NCI-H128 (cell line): ENCODE data around the gene VAMP3.
"Not testable (repeated sequence)": the region's sequence is repeated elsewhere in the genome, so short reads cannot be mapped to it uniquely, and the experiment has no call there.

ENCODE experiments used
- DNase-seq: peaks from one replicate; lab custom pipeline; 2025; ENCODE audit not compliant: unreplicated experiment; lab: John Stamatoyannopoulos, UW

Gene VAMP3

GRCh38 chr1:7767176-7767575 lies 3.9 kb upstream of the VAMP3 start:
- no peak for DNase-seq

DNA sequence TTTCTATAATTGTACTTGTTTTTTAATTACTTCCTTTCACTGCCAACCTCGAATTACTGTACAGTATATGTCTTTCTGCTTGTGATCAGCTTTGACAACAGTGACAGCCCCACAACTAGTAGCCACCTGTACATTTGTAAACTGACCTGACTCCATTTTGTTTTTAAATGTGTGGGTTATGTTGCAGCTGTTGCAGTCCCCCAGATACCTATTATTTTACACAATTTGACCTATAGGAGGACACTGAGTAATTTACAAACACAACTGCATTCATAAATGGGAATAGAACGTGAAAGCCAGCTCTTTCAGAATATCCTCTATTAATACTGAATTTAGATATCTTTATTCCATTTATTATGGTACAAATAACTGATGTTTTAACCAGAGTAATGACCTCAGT lies 2.5 kb upstream of the VAMP3 start:
- DNase-seq = no peak

GRCh38 chr1:7769673-7770412 lies 1.3 kb upstream of the VAMP3 start:
- DNase-seq = no peak

DNA sequence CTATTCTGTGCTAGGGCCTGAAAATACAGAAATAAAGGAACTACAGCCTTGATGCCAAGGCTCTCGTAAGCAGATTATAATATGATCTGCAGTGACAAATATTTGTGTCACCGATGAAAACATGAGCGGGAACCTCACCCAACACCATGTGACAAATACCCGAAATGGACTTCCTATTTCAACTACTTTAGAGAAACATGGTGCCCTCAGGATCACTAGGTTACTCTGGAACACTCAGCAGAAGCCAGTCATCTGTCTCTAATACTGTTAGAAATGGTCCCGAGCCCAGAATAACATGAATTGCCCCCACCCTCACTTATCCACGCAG lies 463 bp upstream of the VAMP3 start:
- DNase-seq = no peak

DNA sequence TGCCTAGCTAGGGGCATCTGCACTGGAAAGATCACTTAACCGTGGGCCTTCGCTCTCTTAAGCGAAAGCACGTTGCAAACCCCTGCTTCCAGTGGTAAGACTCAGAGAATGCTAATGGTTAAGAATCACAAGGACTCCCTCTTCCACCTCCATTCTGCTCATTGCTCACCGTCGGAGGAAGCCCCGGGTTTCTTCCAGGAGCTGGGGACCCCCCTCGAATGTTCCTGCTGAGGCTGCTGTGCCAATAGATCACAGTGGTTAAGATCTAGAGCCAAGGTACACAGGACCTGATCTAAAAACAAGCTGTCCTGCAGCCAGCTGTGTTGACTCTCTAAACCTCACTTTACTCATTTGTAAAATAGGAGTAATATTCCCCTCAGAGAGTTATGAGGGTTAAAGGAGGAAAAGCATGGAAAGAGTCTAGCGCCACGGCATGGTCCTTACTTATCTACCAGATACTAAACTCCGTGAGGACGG lies 765 bp downstream of the VAMP3 start:
- no peak for DNase-seq

- no peak for DNase-seq
These were observed 6.5 kb downstream of the VAMP3 start for GRCh38 chr1:7777591-7777990.

DNA sequence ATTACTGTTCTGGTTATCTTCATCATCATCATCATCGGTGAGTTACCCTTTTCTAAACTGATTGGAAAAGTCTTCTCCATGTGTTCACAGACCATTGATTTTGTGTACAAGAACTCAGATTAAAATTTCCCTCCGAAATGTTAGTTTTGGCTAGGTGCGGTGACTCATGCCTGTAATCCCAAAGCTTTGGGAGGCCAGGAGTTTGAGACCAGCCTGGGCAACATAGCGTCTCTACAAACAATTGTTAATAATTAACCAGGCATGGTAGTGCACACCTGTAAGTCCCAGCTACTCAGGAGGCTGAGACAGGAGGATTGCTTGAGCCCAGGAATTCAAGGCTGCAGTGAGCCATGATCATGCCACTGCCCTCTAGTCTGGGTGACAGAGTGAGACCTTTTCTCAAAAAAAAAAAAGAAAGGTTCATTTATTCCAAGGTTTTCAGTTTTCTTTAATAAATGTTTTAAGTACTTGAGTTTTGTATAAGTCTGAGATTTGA lies 7.1 kb downstream of the VAMP3 start:
- DNase-seq = no peak

GRCh38 chr1:7780976-7781375 lies 9.9 kb downstream of the VAMP3 start:
- DNase-seq = no peak

GRCh38 chr1:7781501-7781900 lies 10.4 kb downstream of the VAMP3 start:
- DNase-seq = no peak

DNA sequence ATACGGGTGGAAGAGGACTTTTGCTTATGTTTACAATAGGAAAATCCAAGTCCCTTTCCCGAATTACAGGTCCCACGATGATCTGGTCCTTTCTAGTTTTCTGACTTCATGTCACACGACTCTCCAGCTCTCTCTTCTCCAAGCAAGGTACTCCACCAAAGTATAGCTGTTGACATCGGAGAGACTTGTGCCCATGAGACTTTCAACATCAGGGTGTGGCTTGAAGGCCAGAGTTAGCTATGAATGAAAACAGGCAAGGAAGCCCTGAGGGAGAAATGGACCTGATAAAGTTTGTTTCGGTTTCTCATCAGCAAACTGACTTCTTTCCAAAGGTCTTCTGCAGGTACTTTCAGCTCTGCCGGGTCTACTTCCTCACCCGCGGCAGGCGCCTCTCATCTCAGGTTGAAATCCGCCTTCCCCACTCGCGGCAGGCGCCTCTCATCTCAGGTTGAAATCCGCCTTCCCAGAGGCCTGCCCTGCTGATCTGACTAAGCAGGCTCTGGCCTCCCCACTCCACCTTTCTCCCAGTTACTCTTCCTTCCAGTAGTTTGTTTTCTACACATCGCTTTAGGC lies 10.9 kb downstream of the VAMP3 start:
- DNase-seq = no peak

- no peak for DNase-seq
These were observed 12.1 kb downstream of the VAMP3 start for GRCh38 chr1:7783178-7783711.

DNA sequence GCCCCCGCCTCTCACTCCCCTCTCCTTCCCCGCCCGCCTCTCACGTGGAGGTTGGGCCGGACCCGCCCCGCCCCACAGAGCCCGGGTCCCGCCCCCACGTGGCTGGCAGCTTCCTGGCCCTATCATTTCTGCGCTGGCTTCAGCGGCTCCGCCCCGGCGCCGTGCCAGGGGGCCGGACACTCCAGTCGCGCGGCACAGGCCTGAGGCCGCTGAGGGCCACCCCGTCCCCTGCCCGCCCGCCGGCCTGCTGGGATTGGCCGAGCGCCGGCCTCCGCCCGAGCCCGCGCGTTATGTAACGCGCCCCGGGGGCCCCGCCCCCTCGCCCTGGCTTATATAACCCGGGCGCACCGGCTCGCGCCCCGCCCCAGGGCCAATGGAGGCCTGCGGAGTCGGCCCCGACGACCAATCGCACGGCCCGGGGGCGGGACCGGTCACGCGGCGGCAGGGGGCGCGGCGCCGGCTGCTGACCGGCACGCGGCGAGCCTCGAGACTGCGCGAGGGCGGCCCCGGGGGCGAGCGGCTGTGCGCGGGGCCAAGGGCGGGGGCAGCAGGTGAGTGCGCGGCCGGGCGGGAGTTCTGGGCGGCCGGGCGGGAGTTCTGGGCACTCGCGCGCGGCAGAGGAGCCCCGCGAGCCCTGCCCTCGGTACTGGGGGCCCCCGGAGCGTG lies 12.9 kb downstream of the VAMP3 start, which contains the start of gene PER3:
Gene PER3, plus strand, starts transcription at position 466 of the 666 bp plus-strand sequence. CDS start 587 bp downstream, outside the sequence.
- DNase-seq = peak; percentile 98

GRCh38 chr1:7784492-7785071 lies 13.5 kb downstream of the VAMP3 start:
- no peak for DNase-seq

GRCh38 chr1:7785108-7785507 lies 14.0 kb downstream of the VAMP3 start:
- no peak for DNase-seq

DNA sequence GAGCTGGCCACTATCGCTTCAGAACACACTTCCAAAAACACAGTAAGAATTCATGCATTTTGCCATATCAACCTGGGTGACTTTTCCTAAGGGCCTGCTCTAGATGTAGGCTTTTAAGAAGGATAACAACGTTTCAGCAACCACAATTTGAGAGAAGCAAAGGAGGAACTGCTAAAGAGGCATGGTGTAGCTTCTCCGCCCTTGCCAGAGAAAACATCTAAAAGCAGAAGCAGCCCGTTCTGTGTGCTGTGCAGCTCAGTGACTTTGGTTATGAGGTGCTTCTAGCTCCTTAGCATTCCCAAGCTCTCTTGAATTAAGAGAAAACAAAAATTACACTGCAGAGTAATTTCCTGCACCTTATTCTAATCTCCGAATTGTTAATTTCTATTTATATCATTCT lies 15.7 kb downstream of the VAMP3 start:
- no peak for DNase-seq

- DNase-seq = no peak
These were observed 18.7 kb downstream of the VAMP3 start for GRCh38 chr1:7789828-7790227.

DNA sequence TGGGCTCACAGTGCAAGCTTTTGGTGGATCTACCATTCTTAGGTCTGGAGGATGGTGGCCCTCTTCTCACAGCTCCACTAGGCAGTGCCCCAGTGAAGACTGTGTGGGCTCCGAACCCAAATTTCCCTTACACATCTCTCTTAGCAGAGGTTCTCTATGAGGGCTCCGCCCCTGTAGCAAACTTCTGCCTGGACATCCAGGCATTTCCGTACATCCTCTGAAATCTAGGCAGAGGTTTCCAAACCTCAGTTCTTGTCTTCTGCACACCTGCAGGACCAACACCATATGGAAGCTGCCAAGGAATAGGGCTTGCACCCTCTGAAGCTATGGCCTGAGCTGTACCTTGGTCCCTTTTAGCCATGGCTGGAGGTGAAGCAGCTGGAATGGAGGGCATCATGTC lies 19.9 kb downstream of the VAMP3 start:
- DNase-seq = not testable (repeated sequence)

GRCh38 chr1:7795406-7795805 lies 24.3 kb downstream of the VAMP3 start:
- DNase-seq = no peak

GRCh38 chr1:7805460-7805859 lies 34.4 kb downstream of the VAMP3 start:
- no peak for DNase-seq

DNA sequence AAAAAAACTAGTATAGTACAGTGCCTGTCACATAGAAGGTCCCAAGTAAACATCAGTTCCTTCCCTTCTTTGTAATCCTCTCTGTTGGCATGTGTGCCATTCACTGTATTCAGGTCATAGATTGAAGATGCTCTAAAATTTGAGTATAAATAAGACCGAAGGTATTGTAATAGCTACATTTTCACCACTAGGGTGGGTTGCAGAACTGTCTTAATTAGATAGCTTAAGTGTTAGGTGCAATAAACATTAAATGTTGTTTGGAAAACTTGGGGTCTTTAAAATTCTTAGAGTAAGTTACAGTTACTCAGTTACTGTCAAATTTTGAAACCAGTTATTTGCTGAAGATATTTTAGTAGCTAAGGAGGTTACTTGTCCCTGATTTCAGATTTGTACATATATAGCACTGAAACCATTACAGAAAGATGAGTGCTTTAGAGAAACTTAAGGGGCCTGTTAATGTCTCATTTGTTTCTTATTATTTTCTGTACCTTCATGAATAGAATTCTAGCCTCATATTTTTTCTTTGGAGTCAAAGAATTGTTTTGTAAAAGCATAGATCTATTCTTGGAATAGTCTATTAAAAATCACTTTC lies 37.3 kb downstream of the VAMP3 start:
- no peak for DNase-seq

DNA sequence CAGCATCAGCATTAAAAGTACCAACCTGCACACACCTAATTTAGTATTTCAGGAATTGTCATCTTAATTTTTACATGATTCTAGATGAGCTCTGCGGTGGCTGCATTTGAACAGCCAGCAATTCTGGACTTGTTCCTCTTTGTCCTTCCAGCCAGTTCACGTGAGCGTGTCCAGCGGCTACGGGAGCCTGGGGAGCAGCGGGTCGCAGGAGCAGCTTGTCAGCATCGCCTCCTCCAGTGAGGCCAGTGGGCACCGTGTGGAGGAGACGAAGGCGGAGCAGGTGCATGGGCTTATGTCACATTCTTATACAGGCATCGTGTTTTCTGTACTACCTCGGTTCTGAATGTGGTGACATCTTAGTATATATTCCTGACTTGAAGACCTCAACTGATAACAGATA lies 38.6 kb downstream of the VAMP3 start:
- no peak for DNase-seq
